PFSK-1 (cell line): ENCODE measurements around the gene FAM118A.

Experiments
- POLR2AphosphoS5 ChIP-seq: IDR thresholded peaks from 2 replicates; pipeline ENCODE4 v1.6.1; 2012; ENCODE audit warnings: low read depth, mild to moderate bottlenecking, control low read depth, low read length, moderate library complexity
- TAF1 ChIP-seq: IDR thresholded peaks from 2 replicates; pipeline ENCODE4 v1.6.1; 2012; ENCODE audit warnings: low read length, control low read depth, borderline replicate concordance; ENCODE audit not compliant: insufficient read depth

DNA sequence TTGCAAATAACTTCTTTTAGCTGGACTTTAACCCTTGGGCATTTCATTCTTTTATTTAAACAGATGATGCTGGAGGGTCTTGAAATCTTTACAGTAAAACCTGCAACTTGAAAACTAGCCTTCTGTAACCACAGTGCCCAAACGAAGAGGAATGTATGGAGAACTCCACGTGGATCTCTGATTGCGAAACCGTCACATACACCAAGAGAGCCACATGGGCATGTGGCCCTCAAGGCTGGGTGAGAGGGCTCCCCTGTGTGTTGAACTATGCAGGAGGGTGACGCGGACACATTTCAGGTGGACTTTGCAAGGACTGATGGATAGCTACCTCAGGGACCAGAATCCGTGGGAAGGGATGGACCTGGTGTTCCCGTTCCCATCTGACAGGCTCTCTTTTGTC is 30.6 kb downstream of the FAM118A start:
- no peak for TF ChIP-seq POLR2AphosphoS5
- TF ChIP-seq TAF1, result no peak
